Thoracic aorta (tissue), 2 donors: ENCODE results near the gene S100A16. TPM values are rescaled to one million over a fixed set of nuclear protein-coding genes. Genes with fewer than 3 reads are reported as not detected.

Source experiments
- ATAC-seq: fragments of 150-250 bp; one replicate; pipeline ENCODE4 v1.8.0; 2017; ENCODE audit warnings: low read depth; ENCODE audit not compliant: insufficient number of reproducible peaks, low FRiP score
- DNase-seq: peaks from one replicate; pipeline ENCODE4 v3.0.0-alpha.2; 2020; ENCODE audit warnings: low spot score
- H3K27ac ChIP-seq, 2 donors: fragments of 200-600 bp; sonication (generic); 1 replicate in 1 of 2; 2 replicates in 1 of 2; pipeline ENCODE4 v1.5.1; 2016; ENCODE audit warnings: mild to moderate bottlenecking in 2 of 2, moderate library complexity in 2 of 2
- H3K27me3 ChIP-seq: fragments of 200-600 bp; sonication (generic); replicated peaks from 2 replicates; pipeline ENCODE4 v1.6.0; 2016; ENCODE audit warnings: mild to moderate bottlenecking; ENCODE audit not compliant: insufficient read depth
- H3K36me3 ChIP-seq: fragments of 200-600 bp; sonication (generic); one replicate; pipeline ENCODE4 v1.5.1; 2016
- H3K4me1 ChIP-seq, 2 donors: fragments of 200-600 bp; sonication (generic); 1 replicate in 1 of 2; 2 replicates in 1 of 2; pipeline versions ENCODE4 v1.5.1 to v1.6.0; 2016; ENCODE audit warnings: low read depth in 2 of 2, mild to moderate bottlenecking in 1 of 2; ENCODE audit not compliant: control insufficient read depth in 1 of 2
- H3K4me3 ChIP-seq: fragments of 200-600 bp; sonication (generic); 2 replicates; pipeline ENCODE4 v1.5.1; 2016; ENCODE audit warnings: mild to moderate bottlenecking
- H3K9me3 ChIP-seq: fragments of 200-600 bp; sonication (generic); 2 replicates; pipeline ENCODE4 v1.5.1; 2016
- CTCF ChIP-seq: fragments of 200-600 bp; sonication (generic); IDR thresholded peaks from one replicate; pipeline ENCODE4 v1.5.1; 2019; ENCODE audit warnings: antibody characterized with exemption
- total RNA-seq, 2 donors: library from RNA; depleted of rRNA; stranded (reverse); fragments of >200 nt; gene quantifications; one replicate each; pipeline versions ENCODE4 v1.1.0 to v1.2.3, GENCODE V29; 2016

The S100A16 gene
- total RNA-seq, 2 donors from 2014 or later = 81.1 to 82.3 TPM

GRCh38 chr1:153627715-153628626, 15.0 kb upstream of the S100A16 start, which contains the start of gene S100A1:
TSS of gene S100A1 (plus strand) at chr1:153628434. CDS start at chr1:153630522, 2,088 bp downstream.
- H3K9me3 ChIP-seq = no peaks in the 10 kb centered on the region
- no peaks in the 10 kb centered on the region for H3K27me3 ChIP-seq
- no peak for TF ChIP-seq CTCF
- H3K4me1 ChIP-seq = peaks cover 6 to 35% of the 10 kb centered on the region in 2 donors
- ATAC-seq (no peak), DNase-seq (no peak)
- peak within 1 kb of the TSS; percentile 84 to 91 for H3K27ac ChIP-seq
- H3K36me3 ChIP-seq = no peaks in the 10 kb centered on the region
- H3K4me3 ChIP-seq = peak within 1 kb of the TSS; percentile 79

- DNase-seq (peak; percentile 30), ATAC-seq (no peak)
- no peaks in the 10 kb centered on the region for H3K27me3 ChIP-seq
- TF ChIP-seq CTCF = peak; percentile 56
- H3K4me1 ChIP-seq = peaks cover 6 to 35% of the 10 kb centered on the region in 2 donors
- H3K27ac ChIP-seq = peak within 1 kb of the TSS; percentile 84 to 91
- H3K4me3 ChIP-seq = peak within 1 kb of the TSS; percentile 79
- H3K36me3 ChIP-seq = no peaks in the 10 kb centered on the region
- no peaks in the 10 kb centered on the region for H3K9me3 ChIP-seq
Observed at GRCh38 chr1:153626904-153627714, 14.2 kb upstream of the S100A16 start, which contains the start of gene S100A13. TSS of gene S100A13 (minus strand) at chr1:153627505. CDS start at chr1:153626472, 1,033 bp downstream.

GRCh38 chr1:153626477-153626903, 13.6 kb upstream of the S100A16 start:
- Histone ChIP-seq H3K27me3 (no peaks in the 10 kb centered on the region), H3K4me3 (peak overlapping the region; percentile 79), H3K27ac (peak overlapping the region; percentile 84 to 91), H3K4me1 (peaks cover 6 to 35% of the 10 kb centered on the region in 2 donors), H3K9me3 (no peaks in the 10 kb centered on the region), H3K36me3 (no peaks in the 10 kb centered on the region)
- DNase-seq = no peak
- no peak for TF ChIP-seq CTCF
- no peak for ATAC-seq

GRCh38 chr1:153624965-153625611, 12.2 kb upstream of the S100A16 start:
- DNase-seq (no peak), ATAC-seq (no peak)
- no peaks in the 10 kb centered on the region for H3K9me3 ChIP-seq
- no peak overlapping the region for H3K4me3 ChIP-seq
- H3K27ac ChIP-seq = no peak overlapping the region
- H3K27me3 ChIP-seq = no peaks in the 10 kb centered on the region
- TF ChIP-seq CTCF = no peak
- peaks cover 6 to 32% of the 10 kb centered on the region in 2 donors for H3K4me1 ChIP-seq
- no peaks in the 10 kb centered on the region for H3K36me3 ChIP-seq
